GM13977 (cell line): ENCODE results near the gene TXNL4A.
"Not testable (repeated sequence)": the region's sequence is repeated elsewhere in the genome, so short reads cannot be mapped to it uniquely, and the experiment has no call there.

ENCODE experiments used
- DNase-seq: peaks from one replicate; pipeline ENCODE4 v3.0.0; 2012; ENCODE audit warnings: low spot score
- CTCF ChIP-seq: IDR thresholded peaks from 2 replicates; pipeline ENCODE4 v1.5.1; 2012; ENCODE audit warnings: mild to moderate bottlenecking, control low read depth; ENCODE audit not compliant: insufficient read depth; ENCODE audit errors: extremely low read depth, missing control alignments
- in situ Hi-C: fragments of 300-500 bp; cut with MboI; formaldehyde crosslinking; loops from one replicate; pipeline ENCODE4 v1.12.0; 2022; ENCODE audit warnings: low sequenced_read_pairs, low pct_unique_long_range_greater_than_20kb, mixed read lengths, inconsistent platforms; ENCODE audit not compliant: unreplicated experiment

TXNL4A gene

GRCh38 chr18:79960921-79961526 lies 27.3 kb downstream of the TXNL4A start:
- no peak for TF ChIP-seq CTCF
- no peak for DNase-seq
- in situ Hi-C loops, result no loop called here

GRCh38 chr18:79960161-79960801 lies 28.1 kb downstream of the TXNL4A start:
- in situ Hi-C loops, DNase-seq: not testable (repeated sequence)

- in situ Hi-C loops, result no loop called here
- DNase-seq, result no peak
- TF ChIP-seq CTCF, result no peak
These were observed 29.4 kb downstream of the TXNL4A start for GRCh38 chr18:79958981-79959380.

- TF ChIP-seq CTCF, result no peak
- in situ Hi-C loops, result no loop called here
- no peak for DNase-seq
These were observed 32.1 kb downstream of the TXNL4A start for GRCh38 chr18:79956276-79956675.

- no peak for DNase-seq
- TF ChIP-seq CTCF, result no peak
These were observed 32.9 kb downstream of the TXNL4A start for GRCh38 chr18:79955302-79956075.

GRCh38 chr18:79954791-79955190 lies 33.6 kb downstream of the TXNL4A start:
- no peak for TF ChIP-seq CTCF
- no peak for DNase-seq
- in situ Hi-C loops, result no loop called here

More at GRCh38 chr18:79955302-79956075, 32.9 kb downstream of the TXNL4A start:
- in situ Hi-C loops, result no loop called here
